Measurements from ENCODE around the gene STIP1. TPM values are rescaled to one million over a fixed set of nuclear protein-coding genes. Genes with fewer than 3 reads are reported as not detected.

STIP1 gene
- total and polyA plus RNA-seq, 9 of the 15 experiments (the other 6 are each of a cell fraction or from before 2014, with no cell fraction given), result 58.1 to 465 (median 346) TPM

DNA sequence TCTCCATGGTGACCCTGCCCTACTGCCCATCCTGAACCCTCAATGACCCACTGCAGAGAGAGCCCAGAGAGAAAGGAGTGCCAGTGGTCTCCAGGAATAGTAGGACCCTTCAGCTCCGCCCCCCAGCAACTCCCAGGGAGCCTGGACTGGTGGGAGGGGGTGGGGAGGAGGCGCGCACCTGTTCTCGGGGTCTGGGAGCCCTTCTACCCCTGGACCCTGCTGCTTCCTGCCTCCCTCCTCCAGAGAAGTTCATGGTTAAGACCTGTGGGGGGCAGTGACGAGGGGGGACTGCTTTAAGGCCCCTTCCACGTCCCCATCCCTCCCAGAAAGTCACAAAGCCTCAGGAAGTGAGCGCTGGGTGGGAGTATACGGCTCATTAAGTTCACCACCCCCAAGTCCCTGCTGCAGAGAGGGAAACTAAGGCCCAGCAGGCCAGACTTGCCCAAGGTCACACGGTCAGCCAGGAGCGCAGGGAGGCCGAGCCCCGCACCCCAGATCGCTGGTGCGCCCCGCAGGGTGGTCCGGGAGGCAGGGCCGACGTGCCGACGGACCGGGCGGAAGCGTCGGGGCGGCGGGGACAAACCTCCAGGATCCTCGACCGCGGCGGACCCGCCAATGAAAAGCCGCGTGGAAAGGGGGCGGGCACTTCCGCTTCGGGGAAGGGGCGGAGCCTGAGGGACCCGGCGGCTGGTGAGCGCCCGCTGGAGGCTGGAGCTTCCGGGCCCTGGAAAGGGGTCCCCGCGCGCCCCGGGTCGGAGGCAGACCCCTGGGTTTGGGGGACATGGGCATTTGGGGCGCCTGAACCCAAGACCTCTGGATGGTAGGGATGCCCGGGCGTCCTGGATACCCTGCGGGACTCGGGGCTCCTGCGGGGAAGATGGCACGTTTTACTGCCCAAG lies 39.9 kb downstream of the STIP1 start, which contains the start of the genes NUDT22 and TRPT1 (continued):
- no peak for TF ChIP-seq SMAD3 (CRISPR knock-in tag; conservative IDR thresholded peaks at IDR 0.05)
- TF ChIP-seq, protein P1, sequence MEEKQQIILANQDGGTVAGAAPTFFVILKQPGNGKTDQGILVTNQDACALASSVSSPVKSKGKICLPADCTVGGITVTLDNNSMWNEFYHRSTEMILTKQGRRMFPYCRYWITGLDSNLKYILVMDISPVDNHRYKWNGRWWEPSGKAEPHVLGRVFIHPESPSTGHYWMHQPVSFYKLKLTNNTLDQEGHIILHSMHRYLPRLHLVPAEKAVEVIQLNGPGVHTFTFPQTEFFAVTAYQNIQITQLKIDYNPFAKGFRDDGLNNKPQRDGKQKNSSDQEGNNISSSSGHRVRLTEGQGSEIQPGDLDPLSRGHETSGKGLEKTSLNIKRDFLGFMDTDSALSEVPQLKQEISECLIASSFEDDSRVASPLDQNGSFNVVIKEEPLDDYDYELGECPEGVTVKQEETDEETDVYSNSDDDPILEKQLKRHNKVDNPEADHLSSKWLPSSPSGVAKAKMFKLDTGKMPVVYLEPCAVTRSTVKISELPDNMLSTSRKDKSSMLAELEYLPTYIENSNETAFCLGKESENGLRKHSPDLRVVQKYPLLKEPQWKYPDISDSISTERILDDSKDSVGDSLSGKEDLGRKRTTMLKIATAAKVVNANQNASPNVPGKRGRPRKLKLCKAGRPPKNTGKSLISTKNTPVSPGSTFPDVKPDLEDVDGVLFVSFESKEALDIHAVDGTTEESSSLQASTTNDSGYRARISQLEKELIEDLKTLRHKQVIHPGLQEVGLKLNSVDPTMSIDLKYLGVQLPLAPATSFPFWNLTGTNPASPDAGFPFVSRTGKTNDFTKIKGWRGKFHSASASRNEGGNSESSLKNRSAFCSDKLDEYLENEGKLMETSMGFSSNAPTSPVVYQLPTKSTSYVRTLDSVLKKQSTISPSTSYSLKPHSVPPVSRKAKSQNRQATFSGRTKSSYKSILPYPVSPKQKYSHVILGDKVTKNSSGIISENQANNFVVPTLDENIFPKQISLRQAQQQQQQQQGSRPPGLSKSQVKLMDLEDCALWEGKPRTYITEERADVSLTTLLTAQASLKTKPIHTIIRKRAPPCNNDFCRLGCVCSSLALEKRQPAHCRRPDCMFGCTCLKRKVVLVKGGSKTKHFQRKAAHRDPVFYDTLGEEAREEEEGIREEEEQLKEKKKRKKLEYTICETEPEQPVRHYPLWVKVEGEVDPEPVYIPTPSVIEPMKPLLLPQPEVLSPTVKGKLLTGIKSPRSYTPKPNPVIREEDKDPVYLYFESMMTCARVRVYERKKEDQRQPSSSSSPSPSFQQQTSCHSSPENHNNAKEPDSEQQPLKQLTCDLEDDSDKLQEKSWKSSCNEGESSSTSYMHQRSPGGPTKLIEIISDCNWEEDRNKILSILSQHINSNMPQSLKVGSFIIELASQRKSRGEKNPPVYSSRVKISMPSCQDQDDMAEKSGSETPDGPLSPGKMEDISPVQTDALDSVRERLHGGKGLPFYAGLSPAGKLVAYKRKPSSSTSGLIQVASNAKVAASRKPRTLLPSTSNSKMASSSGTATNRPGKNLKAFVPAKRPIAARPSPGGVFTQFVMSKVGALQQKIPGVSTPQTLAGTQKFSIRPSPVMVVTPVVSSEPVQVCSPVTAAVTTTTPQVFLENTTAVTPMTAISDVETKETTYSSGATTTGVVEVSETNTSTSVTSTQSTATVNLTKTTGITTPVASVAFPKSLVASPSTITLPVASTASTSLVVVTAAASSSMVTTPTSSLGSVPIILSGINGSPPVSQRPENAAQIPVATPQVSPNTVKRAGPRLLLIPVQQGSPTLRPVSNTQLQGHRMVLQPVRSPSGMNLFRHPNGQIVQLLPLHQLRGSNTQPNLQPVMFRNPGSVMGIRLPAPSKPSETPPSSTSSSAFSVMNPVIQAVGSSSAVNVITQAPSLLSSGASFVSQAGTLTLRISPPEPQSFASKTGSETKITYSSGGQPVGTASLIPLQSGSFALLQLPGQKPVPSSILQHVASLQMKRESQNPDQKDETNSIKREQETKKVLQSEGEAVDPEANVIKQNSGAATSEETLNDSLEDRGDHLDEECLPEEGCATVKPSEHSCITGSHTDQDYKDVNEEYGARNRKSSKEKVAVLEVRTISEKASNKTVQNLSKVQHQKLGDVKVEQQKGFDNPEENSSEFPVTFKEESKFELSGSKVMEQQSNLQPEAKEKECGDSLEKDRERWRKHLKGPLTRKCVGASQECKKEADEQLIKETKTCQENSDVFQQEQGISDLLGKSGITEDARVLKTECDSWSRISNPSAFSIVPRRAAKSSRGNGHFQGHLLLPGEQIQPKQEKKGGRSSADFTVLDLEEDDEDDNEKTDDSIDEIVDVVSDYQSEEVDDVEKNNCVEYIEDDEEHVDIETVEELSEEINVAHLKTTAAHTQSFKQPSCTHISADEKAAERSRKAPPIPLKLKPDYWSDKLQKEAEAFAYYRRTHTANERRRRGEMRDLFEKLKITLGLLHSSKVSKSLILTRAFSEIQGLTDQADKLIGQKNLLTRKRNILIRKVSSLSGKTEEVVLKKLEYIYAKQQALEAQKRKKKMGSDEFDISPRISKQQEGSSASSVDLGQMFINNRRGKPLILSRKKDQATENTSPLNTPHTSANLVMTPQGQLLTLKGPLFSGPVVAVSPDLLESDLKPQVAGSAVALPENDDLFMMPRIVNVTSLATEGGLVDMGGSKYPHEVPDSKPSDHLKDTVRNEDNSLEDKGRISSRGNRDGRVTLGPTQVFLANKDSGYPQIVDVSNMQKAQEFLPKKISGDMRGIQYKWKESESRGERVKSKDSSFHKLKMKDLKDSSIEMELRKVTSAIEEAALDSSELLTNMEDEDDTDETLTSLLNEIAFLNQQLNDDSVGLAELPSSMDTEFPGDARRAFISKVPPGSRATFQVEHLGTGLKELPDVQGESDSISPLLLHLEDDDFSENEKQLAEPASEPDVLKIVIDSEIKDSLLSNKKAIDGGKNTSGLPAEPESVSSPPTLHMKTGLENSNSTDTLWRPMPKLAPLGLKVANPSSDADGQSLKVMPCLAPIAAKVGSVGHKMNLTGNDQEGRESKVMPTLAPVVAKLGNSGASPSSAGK (IDR thresholded peaks at IDR 0.05), result no peak; the same call in 1 of the 2 replicates
- TF ChIP-seq SMARCC2 (IDR thresholded peaks at IDR 0.05; ENCODE audit: low read depth), result no peak
- peak; percentile 68 for TF ChIP-seq ELF2 (CRISPR knock-in tag; IDR thresholded peaks at IDR 0.05)
- TF ChIP-seq EP400 (IDR thresholded peaks at IDR 0.05), result peak; percentile 80
- TF ChIP-seq ATF7 (IDR thresholded peaks at IDR 0.05), result peak; percentile 41
- TF ChIP-seq, protein P2, sequence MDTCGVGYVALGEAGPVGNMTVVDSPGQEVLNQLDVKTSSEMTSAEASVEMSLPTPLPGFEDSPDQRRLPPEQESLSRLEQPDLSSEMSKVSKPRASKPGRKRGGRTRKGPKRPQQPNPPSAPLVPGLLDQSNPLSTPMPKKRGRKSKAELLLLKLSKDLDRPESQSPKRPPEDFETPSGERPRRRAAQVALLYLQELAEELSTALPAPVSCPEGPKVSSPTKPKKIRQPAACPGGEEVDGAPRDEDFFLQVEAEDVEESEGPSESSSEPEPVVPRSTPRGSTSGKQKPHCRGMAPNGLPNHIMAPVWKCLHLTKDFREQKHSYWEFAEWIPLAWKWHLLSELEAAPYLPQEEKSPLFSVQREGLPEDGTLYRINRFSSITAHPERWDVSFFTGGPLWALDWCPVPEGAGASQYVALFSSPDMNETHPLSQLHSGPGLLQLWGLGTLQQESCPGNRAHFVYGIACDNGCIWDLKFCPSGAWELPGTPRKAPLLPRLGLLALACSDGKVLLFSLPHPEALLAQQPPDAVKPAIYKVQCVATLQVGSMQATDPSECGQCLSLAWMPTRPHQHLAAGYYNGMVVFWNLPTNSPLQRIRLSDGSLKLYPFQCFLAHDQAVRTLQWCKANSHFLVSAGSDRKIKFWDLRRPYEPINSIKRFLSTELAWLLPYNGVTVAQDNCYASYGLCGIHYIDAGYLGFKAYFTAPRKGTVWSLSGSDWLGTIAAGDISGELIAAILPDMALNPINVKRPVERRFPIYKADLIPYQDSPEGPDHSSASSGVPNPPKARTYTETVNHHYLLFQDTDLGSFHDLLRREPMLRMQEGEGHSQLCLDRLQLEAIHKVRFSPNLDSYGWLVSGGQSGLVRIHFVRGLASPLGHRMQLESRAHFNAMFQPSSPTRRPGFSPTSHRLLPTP (IDR thresholded peaks at IDR 0.05; ENCODE audit: borderline replicate concordance, extremely low read depth, insufficient read length), result no peak
- TF ChIP-seq SOX6 (IDR thresholded peaks at IDR 0.05), result peak; percentile 10; the same call in 1 of the 2 replicates
- no peak for TF ChIP-seq RBM14 (IDR thresholded peaks at IDR 0.05; ENCODE audit: borderline replicate concordance, insufficient read depth, low read depth, low read length)
- TF ChIP-seq, protein P3, sequence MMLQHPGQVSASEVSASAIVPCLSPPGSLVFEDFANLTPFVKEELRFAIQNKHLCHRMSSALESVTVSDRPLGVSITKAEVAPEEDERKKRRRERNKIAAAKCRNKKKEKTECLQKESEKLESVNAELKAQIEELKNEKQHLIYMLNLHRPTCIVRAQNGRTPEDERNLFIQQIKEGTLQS (IDR thresholded peaks at IDR 0.05), result no peak
- TF ChIP-seq, protein P3 (CRISPR knock-in tag; conservative IDR thresholded peaks at IDR 0.05), result 0 out of 2 replicates have a peak, but pooled peaks have one; percentile 24
